Measurements from ENCODE around the gene KRTAP12-1. TPM values are rescaled to one million over a fixed set of nuclear protein-coding genes. Genes with fewer than 3 reads are reported as not detected.

KRTAP12-1 gene
- total and polyA plus RNA-seq, 2 donors (not counting 3 experiments of a cell fraction or from before 2014, with no cell fraction given) = not detected

- H4K20me1 ChIP-seq (replicated peaks; ENCODE audit: control insufficient read depth, extremely low read depth, insufficient read depth, low read length) = no peaks in the 10 kb centered on the region
- ChIA-PET POLR2A (interaction anchor here (1.1 kb wide), 1 partner anchor 32 kb away, joined by 3 read pairs; no protein-coding TSS in a partner anchor), CTCF (interaction anchor here (1.0 kb wide), 1 partner anchor 23 kb away, joined by 3 read pairs; no protein-coding TSS in a partner anchor)
- no peak overlapping the region for H3K27ac ChIP-seq (ENCODE audit: insufficient read depth, low read depth, low read length)
- intact Hi-C loops (cut with micrococcal nuclease) = no loop called here
- no peaks in the 10 kb centered on the region for H3K9me1 ChIP-seq (replicated peaks; ENCODE audit: control insufficient read depth, extremely low read depth, insufficient read depth, low read length)
- H3K4me2 ChIP-seq (ENCODE audit: insufficient read depth, low read length) = no peak overlapping the region
- no peaks in the 10 kb centered on the region for H3K79me2 ChIP-seq (ENCODE audit: control insufficient read depth, insufficient read depth, low read length)
- no peaks in the 10 kb centered on the region for H3K9me3 ChIP-seq (replicated peaks; ENCODE audit: control insufficient read depth, insufficient read depth, low read length)
- dilution Hi-C loops (cut with MboI; ENCODE audit: extremely low pct_ligation_motif_present, low sequenced_read_pairs) = no loop called here
- TF ChIP-seq JUN (IDR thresholded peaks at IDR 0.05; ENCODE audit: borderline replicate concordance, insufficient read depth, insufficient read length, low read depth) (no peak), MAX (IDR thresholded peaks at IDR 0.05; ENCODE audit: insufficient read depth, insufficient read length) (no peak), POLR2AphosphoS5 (IDR thresholded peaks at IDR 0.05; ENCODE audit: insufficient read depth, low read depth, low read length) (no peak), GATA2 (IDR thresholded peaks at IDR 0.05; ENCODE audit: insufficient read depth, insufficient read length, low read depth, low read length) (no peak), POLR2A (IDR thresholded peaks at IDR 0.05; ENCODE audit: low read depth, low read length) (no peak), FOS (IDR thresholded peaks at IDR 0.05; ENCODE audit: borderline replicate concordance, insufficient read depth, low read length) (no peak), MYC (IDR thresholded peaks at IDR 0.05; ENCODE audit: low read depth, low read length) (no peak), CTCF (IDR thresholded peaks at IDR 0.05; ENCODE audit: extremely low read depth in 1 of 2, insufficient read depth in 1 of 2, low read depth in 1 of 2, low read length in 2 of 2) (no peak), EZH2 (IDR thresholded peaks at IDR 0.05; ENCODE audit: borderline replicate concordance, low read depth, low read length, severe bottlenecking) (no peak)
- BruUV-seq (replicated peaks) = no TSS peak
- FAIRE-seq = no peak
- no peak overlapping the region for H3K4me3 ChIP-seq (replicated peaks in 1 of 3; ENCODE audit: insufficient read depth in 1 of 3, low read depth in 1 of 3, low read length in 3 of 3)
- DNase-seq (ENCODE audit: low read depth, low spot score) = no peak
- no peak overlapping the region for H2AFZ ChIP-seq (ENCODE audit: low read depth, low read length)
- H3K4me1 ChIP-seq (ENCODE audit: control insufficient read depth, extremely low read depth, insufficient read depth, low read length) = no peaks in the 10 kb centered on the region
- no peak overlapping the region for H3K9ac ChIP-seq (replicated peaks; ENCODE audit: extremely low read depth, insufficient read depth, low read length)
- no peaks in the 10 kb centered on the region for H3K36me3 ChIP-seq (ENCODE audit: control insufficient read depth in 2 of 2, extremely low read depth in 1 of 2, insufficient read depth in 2 of 2, low read length in 2 of 2)
- no peaks in the 10 kb centered on the region for H3K27me3 ChIP-seq (ENCODE audit: control insufficient read depth in 2 of 2, insufficient read depth in 2 of 2, low read length in 2 of 2)
These were observed 28.0 kb downstream of the KRTAP12-1 start for GRCh38 chr21:44653656-44654575.
